ENCODE data around the gene NEURL1. TPM values are rescaled to one million over a fixed set of nuclear protein-coding genes. Genes with fewer than 3 reads are reported as not detected.
"Not testable (repeated sequence)": the region's sequence is repeated elsewhere in the genome, so short reads cannot be mapped to it uniquely, and the experiment has no call there.

The NEURL1 gene
- total RNA-seq, 1 donor from 2014 or later: 1.3 TPM

DNA sequence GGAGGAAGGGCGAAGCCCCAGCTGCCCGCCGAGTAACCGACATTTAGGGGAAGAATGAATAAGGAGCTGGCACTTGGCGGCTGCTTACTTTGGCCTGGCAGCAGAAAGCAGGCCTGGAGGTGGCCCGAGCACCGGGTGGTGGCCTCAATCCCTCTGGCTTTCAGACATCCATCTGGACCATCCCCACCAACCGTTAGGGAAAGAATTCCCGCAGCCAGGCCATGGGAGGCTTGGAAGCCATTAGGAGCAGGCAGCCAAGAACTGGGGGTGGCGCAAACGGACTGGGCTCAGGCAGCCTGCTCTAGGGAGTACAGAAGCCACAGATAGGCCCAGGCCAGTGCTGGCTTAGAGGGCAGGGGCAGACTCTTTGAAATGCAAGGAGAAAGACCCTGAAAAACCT lies 132.7 kb downstream of the NEURL1 start:
- TF ChIP-seq, protein P1, sequence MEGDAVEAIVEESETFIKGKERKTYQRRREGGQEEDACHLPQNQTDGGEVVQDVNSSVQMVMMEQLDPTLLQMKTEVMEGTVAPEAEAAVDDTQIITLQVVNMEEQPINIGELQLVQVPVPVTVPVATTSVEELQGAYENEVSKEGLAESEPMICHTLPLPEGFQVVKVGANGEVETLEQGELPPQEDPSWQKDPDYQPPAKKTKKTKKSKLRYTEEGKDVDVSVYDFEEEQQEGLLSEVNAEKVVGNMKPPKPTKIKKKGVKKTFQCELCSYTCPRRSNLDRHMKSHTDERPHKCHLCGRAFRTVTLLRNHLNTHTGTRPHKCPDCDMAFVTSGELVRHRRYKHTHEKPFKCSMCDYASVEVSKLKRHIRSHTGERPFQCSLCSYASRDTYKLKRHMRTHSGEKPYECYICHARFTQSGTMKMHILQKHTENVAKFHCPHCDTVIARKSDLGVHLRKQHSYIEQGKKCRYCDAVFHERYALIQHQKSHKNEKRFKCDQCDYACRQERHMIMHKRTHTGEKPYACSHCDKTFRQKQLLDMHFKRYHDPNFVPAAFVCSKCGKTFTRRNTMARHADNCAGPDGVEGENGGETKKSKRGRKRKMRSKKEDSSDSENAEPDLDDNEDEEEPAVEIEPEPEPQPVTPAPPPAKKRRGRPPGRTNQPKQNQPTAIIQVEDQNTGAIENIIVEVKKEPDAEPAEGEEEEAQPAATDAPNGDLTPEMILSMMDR (conservative IDR thresholded peaks at IDR 0.05; ENCODE audit: low read depth, low read length): no peak
- H3K4me3 ChIP-seq (ENCODE audit: low read depth, low read length): no peak overlapping the region
- DNase-seq (ENCODE audit: low read depth): no peak

DNA sequence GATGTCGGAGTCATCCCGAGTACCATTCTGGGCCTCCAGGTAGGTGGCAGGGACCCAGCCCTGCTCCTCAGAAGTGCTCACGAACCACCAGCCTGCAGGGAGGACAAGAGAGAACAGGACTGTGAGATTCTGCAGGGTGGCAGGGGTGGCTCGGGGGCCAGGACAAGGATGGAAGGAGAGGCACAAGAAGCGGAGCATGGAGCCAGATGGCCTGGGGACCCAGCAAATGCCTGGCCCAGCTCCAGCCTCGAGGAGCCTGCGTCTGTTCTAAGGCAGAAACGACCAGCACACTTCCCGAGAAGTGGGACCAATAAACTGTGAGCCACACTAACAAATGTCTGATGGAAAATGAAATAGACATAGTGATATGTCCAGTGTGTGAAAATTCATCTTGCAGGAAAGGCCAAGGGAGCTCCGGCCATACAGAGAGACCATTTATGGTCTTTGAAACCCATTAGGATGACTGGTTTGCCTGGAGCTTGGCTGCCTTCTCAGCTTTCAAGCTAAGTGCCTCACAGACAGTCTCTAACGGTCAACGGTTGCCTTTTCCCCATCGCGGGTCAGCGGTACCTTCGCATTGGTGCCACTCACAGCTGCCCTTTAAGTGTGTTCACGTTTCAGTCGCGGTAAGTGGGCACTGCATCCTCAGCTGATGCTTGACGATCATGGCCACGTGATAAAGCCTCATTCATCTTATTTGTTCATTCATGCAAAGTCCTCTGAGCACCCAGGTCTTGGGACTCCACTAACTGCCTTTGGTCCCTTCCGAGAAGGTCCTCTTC lies 133.8 kb downstream of the NEURL1 start:
- no peak overlapping the region for H3K4me3 ChIP-seq (ENCODE audit: low read depth, low read length)
- no peak for DNase-seq (ENCODE audit: low read depth)
- TF ChIP-seq, protein P1 (conservative IDR thresholded peaks at IDR 0.05; ENCODE audit: low read depth, low read length): no peak

DNA sequence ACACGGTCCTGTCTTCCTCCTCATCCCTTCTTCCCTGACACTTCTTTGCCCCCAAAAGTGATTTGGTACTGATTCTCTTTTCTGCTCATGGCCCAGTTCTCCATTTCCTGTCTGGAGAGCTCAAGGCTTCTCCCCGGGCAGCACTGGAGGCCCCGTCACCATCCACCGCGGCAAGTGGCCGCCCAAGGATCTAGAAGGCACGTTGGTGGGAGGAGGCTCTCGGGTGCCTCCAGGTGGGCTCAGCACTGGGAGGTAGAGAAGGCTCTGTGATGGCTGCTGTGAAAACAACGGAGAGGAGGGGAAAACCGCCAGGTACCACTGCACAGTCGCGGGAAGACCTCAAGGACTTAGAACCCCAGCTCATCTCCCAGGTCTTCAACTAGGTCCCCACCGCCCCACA lies 134.4 kb downstream of the NEURL1 start:
- DNase-seq (ENCODE audit: low read depth): no peak
- H3K4me3 ChIP-seq (ENCODE audit: low read depth, low read length): no peak overlapping the region
- TF ChIP-seq, protein P1 (conservative IDR thresholded peaks at IDR 0.05; ENCODE audit: low read depth, low read length): no peak

GRCh38 chr10:103629581-103629980 lies 136.1 kb downstream of the NEURL1 start:
- no peak overlapping the region for H3K4me3 ChIP-seq (ENCODE audit: low read depth, low read length)
- no peak for DNase-seq (ENCODE audit: low read depth)
- TF ChIP-seq, protein P1 (conservative IDR thresholded peaks at IDR 0.05; ENCODE audit: low read depth, low read length): no peak

GRCh38 chr10:103630156-103630555 lies 136.7 kb downstream of the NEURL1 start:
- H3K4me3 ChIP-seq (ENCODE audit: low read depth, low read length): no peak overlapping the region
- DNase-seq (ENCODE audit: low read depth): no peak
- TF ChIP-seq, protein P1 (conservative IDR thresholded peaks at IDR 0.05; ENCODE audit: low read depth, low read length): no peak

DNA sequence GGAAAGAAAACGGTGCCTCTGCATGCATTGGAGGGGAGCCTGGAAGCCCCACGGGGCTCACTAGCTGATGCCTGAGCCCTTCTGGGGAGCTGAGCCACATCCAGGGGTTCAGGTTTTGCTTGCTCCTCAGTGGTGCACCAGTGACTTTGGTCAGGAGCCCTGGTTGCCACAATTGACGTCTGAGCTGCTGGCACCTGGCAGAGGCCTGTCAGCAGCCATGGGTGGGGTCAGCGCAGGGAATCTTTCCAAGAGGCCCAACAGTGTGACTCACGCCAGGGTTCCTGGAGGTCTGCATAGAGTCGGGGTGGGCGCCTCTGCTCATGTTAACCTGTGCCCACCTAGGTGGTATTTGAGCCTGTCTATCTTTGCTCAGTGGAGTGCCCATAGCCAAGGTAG lies 138.7 kb downstream of the NEURL1 start:
- TF ChIP-seq, protein P1 (conservative IDR thresholded peaks at IDR 0.05; ENCODE audit: low read depth, low read length): no peak
- DNase-seq (ENCODE audit: low read depth): no peak
- H3K4me3 ChIP-seq (ENCODE audit: low read depth, low read length): no peak overlapping the region

GRCh38 chr10:103632871-103633270 lies 139.4 kb downstream of the NEURL1 start:
- not testable (repeated sequence) for H3K4me3 ChIP-seq (ENCODE audit: low read depth, low read length); DNase-seq (ENCODE audit: low read depth)

Measured in epithelial cell of proximal tubule (primary cell).